Skeletal muscle cell (primary cell): ENCODE results near the gene ZNF500.

Experiments
- DNase-seq: peaks from one replicate; pipeline ENCODE4 v3.0.0-alpha.2; 2010; ENCODE audit warnings: low read depth
- H3K4me3 ChIP-seq: 2 replicates; pipeline ENCODE4 v1.5.1; 2011; ENCODE audit warnings: low read depth, mild to moderate bottlenecking, control low read depth, low read length, moderate library complexity

ZNF500 gene

DNA sequence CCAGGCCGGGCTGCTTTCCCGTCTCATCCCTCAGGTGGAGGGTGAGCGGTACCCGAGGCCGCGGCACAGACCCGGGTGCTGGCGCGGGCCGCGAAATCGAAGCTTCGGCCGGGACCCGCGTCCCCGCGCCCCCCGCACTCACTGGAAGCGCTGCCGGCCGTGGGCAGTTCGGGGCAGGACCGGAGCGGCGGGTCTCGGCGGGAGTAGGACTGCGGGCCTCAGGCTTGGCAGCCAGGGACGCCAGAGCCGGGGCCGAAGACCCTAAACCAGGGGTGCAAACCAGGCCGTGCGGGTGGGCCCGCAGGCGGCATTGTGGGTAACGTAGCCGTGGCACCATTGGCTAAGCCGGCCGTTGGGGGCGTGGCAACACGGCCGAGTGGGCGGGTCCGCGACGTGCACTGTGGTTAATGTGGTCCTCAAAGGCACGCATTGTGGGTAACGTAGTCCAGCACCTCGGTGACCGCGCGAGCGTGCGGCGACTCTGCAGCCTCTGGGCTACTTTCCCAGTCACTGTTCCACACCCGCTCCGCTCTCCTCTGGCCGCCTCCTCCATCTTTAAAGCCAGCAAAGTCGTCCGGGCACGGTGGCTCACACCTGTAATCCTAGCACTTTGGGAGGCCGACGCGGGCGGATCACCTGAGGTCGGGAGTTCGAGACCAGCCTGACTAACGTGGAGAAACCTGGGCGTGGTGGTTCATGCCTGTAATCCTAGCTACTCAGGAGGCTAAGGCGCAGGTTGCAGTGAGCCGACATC is at the start of gene ZNF500:
TSS of gene ZNF500 (minus strand) at position 288 of the 754 bp plus-strand sequence. CDS start 1,184 bp downstream, outside the sequence.
- DNase-seq, result peak; percentile 84
- H3K4me3 ChIP-seq, result peak within 1 kb of the TSS; percentile 78

DNA sequence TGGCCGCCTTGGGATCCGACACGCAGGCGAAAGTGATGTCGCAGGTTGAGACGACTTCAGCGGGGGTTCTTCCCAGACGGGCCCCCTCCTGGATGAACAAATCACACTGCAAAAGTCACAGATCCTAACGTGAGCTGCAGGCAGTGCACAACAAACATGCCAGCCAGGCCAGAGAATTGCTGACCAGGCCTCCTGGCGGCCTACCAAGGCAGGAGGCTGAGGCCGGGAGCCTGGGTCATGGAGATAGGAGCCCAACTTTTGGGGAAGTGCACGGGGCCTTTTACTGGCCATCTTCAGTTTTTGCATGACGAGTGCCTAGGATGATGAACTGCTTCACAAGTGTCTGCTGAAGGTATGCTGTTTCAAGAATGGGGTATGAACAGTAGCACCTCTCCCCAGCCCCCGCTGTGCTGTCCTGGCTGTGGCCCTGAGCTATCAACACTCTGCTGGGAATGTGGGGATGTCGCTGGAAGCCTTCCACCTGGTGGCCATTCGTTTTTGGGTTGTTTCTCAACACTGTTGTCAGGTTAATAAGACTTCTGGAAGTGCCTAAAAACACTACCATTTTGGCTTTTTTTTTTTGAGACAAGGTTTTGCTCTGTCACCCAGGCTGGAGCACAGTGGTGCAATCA is 47.7 kb upstream of the ZNF500 start:
- H3K4me3 ChIP-seq, result no peak overlapping the region
- no peak for DNase-seq

DNA sequence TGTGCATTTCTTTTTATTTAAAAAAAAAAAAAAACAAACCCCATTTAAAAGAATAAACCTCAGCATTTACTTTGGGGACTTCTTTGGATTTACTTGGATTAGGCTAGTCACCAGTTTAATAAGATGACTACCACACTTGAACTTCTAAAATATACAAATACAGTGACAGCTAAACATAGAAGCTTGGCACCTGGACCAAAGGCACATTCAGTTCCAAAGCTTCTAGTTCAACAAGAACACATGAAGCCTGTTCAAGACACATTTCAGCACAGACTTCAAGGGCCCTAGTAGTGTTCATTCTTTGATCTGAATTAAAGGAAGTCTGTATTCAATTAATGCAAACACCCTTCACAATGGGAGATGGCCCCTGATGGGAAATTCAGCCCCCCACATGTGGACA is 47.1 kb upstream of the ZNF500 start:
- no peak for DNase-seq
- H3K4me3 ChIP-seq, result no peak overlapping the region

DNA sequence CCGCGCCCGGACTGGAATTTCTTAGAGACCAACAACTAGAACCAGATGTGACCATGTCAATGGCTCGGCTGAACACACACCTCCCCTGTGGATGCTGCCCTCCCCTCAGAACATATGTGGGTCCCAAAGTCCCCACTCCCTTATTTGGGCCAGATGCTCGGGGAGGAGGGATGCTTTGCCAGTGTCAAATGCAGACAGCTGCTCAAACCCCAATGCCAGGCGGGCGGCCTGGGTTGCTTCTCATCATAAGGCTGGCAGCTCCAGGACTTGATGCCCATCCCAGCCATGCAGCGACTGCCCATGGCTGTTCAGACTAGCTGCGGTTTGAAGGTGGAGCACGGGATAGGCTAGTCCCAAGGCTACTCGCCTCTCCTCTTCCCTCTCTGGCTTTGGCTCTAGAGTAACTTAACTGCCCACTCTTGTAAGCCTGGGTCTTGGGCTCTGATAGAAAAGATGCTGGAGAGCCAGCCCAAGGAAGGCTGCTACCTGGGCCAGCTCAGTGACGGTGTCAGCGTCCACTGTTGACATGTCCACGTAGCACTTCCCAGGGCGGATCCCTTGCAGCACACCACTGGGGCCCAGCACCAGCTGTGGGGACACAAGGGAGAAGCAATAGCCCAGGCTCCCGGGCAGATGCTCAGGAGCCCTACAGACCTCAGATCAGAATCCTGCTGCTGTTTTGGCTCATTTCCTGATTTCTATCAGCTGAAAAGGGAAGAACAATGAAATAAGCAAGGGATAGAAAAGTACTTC is 46.5 kb upstream of the ZNF500 start:
- no peak overlapping the region for H3K4me3 ChIP-seq
- DNase-seq, result no peak

DNA sequence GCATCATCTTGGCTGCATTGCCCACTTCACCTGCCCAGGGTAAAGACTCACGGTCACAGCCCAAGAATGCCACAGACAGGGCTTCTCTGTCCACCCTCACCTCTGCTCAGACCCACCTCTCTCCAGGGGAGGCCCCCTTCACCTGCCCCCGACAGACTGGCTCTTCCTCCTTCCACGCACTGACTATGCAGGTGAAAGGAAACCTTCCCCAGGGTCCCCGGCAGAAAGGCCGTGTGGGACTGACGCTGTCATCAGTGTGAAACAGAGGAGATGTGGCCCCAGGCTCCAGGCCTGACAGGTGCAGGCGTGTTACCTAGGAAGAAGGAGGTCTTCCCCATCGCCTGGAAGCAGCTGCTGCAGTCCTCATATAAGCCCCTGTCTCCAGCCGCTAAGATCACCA is 44.8 kb upstream of the ZNF500 start:
- no peak for DNase-seq
- H3K4me3 ChIP-seq, result no peak overlapping the region

DNA sequence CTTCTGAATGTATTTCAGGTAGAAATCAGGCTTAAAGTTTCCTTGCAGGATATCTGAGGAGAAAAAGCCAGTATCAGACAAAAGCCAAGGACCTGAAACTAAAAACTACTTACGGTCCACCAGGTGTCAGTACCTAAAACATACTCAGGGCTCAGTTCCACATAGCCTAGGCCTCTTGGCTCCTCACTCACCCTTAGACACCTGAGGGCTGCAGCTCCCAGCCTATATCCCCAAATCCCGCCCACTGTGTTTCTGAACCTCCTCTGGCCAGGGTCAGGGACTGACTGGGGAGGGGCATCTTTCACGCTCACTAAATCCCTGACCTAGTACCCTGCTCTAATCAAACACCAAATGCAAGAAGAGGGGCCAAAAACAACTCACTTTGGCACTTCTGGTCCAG is 44.3 kb upstream of the ZNF500 start:
- H3K4me3 ChIP-seq, result no peak overlapping the region
- DNase-seq, result no peak

DNA sequence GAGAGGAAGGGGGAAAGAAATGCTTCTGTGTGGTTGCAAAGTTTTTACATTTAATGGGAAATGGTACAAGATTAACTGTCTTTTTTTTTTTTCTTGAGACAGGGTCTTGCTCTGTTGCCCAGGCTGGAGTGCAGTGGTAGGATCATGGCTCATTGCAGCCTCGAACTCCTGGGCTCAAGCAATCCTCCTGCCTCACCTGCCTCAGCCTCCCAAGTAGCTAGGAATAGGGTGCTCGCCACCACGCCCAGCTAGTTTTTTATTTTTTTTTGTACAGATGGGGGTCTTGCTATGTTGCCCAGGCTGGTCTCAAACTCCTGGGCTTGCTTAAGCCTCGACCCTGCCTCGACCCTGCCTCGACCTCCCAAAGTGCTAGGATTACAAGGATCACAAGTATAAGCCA is 39.3 kb upstream of the ZNF500 start:
- H3K4me3 ChIP-seq, result no peak overlapping the region
- no peak for DNase-seq

DNA sequence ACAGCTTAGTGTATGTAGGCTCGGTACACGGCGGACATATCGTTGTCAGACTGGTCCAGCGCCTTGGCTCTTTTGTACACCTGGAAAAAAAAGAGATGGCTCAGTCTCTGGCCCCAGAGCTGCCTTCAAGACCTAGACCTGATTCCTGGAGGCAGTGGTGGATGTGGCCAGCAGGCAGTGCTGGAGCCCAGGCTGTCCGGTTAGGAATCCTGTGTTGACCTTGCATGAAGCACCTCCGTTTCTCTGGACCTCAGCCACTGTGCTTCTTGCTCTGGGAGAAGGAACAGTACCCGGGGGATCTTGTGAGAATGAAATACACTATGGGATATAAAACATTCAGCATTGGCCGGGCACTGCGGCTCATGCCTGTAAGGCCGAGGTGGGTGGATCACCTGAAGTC is 38.3 kb upstream of the ZNF500 start:
- DNase-seq, result peak; percentile 32
- no peak overlapping the region for H3K4me3 ChIP-seq

DNA sequence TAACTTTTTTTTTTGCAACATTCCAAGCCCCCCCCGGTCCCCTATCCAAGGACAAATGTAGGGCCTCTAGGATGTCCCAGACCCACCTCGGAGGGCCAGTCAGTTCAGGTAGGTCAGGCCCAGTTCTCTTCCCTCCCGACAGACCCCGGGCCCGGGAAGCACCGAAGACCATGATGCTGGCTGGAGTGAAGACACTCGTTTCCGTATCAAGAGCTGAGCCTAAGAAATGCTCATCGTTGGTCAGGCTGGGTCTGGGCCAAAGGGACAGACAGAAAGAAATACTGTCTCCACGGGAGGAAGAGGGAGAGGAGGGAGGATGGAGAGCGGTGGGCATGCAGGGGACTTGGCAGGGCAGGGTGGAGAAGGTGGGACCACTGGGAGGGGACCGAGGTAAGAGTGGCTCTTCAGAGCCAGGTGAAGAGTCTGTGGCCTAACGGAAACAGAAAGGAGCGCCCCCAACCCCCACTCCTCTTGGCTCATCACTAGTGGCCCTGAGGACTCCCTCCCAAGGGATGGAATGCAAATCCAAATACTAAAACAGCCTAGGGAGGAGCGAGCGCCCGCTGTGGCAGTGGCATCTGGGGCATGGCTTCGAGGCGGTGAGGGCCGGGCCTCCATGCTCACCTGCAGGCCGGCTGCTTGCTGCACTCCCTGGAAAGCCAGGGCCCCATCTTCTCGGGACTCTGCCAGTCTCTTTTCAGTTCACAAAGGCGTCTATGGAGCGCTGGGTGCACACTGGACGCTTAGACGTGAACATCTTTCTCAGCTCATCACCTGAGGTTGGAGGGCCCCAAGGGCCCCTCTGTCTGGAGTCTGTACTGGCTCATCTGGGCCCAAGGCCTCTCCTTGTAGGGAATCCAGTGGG is 37.2 kb upstream of the ZNF500 start:
- H3K4me3 ChIP-seq, result no peak overlapping the region
- DNase-seq, result no peak

DNA sequence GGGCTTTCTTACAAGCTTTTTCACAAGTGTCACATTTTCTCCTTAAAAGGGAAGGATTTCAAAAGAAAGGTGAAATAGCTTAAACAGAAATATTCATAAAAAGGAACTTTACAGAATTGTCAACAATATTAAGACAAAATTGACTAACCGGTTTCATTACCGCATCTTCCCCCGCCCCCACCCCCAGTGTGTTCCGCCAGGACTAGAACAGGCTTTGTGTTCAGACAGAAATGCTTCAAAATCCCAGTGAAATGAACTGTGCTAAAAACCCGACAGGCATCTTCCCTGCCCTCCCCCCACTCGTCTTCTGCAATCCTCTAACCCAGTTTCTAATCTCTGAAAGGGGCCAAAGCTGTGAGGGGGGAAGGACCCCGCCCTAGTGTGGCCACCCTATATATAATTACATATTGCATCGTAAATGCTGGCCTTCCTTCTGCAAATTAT is 36.5 kb upstream of the ZNF500 start:
- DNase-seq, result no peak
- H3K4me3 ChIP-seq, result peak overlapping the region; percentile 72

DNA sequence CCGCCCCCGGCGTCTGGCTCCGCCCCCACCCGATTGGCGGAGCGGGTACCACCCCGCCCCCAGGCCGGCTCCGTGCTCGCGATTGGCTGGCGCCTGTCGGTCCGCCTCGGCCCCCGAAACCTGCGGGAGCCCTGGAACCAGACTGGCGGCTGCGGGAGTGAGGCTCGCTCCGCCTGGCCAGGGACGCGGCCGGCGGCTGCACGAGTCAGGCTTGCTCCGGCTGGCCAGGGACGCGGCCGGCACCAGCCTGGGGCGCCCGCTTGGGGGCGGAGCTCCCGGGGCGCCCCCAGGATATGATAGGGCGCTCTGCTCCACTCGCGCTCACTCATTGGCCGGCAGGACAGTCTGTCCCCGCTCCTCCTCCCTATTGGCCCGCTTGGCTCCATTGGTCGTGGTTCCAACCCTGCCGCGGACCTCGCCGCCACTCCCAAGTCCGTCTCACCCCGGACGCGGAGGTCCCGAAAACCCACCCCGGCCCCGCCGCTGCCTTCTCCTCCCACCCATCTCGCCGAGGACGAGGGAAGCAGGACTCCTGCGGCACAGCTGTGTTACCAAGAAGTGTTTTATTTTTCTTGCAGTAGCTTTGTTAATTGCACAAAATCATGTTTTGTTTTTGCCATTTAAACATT is 35.8 kb upstream of the ZNF500 start:
- H3K4me3 ChIP-seq, result peak overlapping the region; percentile 72

DNA sequence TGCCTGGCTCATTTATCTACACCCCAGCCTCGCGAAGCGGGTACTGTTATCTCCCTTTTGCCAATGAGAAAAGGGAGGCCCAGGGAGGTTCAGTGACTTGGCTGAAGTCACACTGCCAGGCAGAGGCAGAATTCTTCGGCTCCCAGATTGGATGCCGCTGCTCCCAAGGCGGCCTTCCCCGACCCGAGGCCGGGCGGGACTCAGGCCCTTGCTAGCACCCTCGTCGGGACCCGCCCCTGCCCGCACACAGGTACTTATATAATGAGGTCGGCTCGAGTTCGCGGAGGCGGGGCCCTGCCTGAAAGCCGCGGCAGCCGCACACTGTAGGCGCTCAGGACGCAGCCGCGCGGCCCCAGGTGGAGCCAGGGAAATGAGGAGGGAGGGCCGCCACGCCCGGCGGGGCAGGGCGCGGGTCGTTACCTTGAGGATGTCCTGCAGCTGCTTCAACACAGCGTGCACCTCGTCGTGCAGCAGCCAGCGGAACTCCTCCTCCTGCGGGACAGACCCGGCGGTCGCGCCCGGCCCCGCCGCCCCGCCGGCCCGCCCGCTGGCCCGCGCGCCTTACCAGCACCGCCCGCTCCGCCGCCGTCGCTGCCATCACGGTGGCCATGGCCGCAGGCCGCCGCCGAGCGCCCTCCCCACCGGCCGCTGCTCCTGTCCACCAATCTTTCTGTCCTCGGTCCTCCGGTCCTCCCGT is 35.1 kb upstream of the ZNF500 start, which contains the start of gene ROGDI:
TSS of gene ROGDI (minus strand) at position 672 of the 697 bp plus-strand sequence. CDS start at position 610, 62 bp downstream.
- DNase-seq, result no peak
- peak within 1 kb of the TSS; percentile 72 for H3K4me3 ChIP-seq

More for the DNA sequence above, 35.8 kb upstream of the ZNF500 start:
- peak; percentile 72 for DNase-seq

DNA sequence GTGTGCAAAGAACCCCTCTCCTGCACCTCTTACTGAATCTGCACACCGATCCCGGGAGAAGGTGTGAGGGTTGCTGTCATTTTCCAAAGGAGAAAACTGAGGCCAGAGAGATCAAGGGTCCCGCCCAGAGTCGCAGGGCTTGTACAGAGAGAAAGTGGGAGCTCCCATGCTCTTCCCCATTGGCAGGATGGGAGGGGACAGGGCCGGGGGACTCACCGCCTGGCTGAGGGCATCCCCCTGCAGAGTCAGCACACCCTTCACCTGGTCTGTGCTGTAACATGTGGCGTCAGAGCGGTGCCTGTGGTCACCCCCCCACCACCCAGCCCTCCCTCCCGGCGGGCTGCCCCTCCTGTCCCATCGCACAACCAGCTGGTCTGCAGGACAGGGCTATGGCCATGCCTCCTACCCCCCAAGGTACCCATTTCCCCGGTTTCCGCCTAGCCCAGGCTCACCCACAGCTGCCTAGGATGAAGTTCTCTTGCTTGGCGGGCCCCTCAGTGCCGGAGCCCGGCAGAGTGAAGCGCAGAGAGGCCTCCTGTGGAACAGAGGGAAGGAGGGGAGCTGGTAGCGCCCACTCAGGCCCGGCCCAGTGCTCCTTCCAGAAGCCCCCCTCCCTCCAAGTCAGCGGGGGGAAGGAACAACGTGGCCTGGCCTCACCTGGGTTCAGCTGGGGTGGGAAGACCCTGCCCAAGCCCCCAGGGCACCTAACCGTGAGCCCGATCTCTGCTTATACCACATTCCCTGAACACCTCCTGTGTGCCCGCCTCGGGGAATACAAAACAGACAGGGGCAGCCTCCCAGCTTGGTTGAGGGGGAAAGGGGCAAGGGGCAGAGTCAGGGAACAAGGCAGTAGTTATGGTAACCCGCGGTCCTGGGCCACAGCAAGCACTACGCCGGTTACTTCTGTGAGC is 34.3 kb upstream of the ZNF500 start:
- DNase-seq, result no peak
- H3K4me3 ChIP-seq, result peak overlapping the region; percentile 72

DNA sequence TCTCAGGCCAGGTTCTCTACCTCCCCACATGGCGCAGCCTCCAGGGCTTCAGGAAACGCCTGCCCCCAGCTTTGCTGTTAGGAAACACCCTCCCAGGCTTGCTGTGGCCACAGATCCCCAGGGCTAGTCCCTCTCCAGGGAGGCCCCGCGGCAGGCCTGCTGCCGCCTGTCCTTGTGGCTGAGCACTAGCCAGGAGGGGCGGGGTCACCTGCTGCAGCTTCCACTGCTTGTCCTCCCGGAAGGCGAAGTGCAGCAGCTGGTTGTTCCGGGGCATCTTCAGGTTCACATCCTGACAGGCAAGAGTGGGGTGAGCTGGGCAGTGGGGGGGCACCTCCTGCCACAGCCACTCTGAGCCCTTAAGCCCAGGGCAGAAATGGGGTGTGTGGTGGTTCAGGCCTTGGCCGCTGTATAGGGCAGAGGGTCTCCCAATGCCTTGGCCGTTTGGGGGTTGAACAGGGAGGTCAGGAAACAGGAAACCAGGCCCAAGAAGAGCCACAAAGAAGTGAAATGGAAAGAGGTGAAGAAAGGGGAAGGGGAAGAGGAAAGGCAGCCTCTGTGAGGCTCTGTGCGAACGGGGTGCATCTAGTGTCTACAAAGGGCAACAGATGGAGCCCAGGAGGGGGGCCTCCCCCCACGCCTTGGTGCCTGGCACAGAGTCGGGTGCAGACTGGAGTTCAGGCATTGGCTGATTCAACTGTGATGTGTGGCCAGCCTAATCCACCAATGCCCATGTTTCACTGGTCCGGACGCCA is 33.5 kb upstream of the ZNF500 start:
- no peak overlapping the region for H3K4me3 ChIP-seq
- no peak for DNase-seq

DNA sequence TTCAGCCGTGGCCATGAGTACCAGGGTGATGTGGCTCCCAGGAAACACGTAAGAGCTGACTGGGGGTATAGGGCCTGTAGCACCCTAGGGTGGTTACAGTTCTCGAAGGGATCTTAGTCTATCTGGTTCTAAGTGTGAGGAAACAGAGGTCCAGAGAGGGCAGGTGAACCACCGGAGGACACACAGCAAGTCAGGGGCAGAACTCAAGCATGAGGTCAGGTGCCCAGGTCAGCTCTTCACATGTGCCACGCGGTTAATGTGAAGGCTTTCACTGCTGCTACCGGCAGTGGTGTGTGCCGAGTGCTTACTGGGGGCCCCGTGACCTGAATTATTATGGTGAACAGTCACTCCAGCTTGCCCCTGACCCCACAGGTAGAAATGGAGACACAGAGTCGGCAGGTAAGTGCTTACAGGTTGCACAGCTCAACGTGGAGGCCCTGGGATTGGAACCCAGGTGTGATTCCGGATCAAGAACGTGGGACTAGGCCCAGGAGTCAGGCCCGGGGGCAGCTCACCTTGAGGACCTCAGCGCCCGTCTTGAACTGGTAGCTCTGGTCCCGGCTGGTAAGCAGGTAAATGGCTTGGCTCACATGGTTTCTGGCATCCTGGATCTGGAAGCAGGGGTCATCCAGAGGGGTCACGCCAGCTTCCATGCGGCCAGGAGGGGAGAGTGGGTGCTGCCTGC is 32.4 kb upstream of the ZNF500 start:
- no peak for DNase-seq
- H3K4me3 ChIP-seq, result no peak overlapping the region

DNA sequence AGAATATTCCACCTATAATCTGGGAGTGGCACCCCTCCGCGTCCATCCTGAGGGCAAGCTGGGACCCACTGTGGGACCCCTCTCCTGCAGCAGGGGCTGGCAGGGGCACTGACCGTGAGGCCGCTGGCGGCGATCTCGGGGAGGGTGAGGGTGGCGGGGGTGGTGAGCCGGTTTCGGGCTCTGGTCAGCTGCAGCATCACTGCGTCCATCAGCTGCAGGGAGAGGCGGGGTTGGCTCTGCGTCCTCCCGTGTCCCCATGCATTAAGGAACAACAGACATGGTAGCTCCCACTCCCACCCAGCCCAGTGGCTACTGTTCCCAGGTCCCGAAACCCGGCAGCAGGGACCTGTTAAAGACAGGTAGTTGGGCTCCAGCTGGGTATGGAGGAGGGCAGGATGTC is 31.5 kb upstream of the ZNF500 start:
- H3K4me3 ChIP-seq, result no peak overlapping the region
- no peak for DNase-seq
